Measurements from ENCODE around the gene EPN3.

- TF ChIP-seq CTCF (IDR thresholded peaks at IDR 0.05) (no peak), POLR2A (IDR thresholded peaks at IDR 0.05) (no peak)
These were observed 16.9 kb downstream of the EPN3 start for GRCh38 chr17:50549256-50549941.

All from lower leg skin (tissue), 3 donors.